ENCODE results near the gene SPAG16.

DNA sequence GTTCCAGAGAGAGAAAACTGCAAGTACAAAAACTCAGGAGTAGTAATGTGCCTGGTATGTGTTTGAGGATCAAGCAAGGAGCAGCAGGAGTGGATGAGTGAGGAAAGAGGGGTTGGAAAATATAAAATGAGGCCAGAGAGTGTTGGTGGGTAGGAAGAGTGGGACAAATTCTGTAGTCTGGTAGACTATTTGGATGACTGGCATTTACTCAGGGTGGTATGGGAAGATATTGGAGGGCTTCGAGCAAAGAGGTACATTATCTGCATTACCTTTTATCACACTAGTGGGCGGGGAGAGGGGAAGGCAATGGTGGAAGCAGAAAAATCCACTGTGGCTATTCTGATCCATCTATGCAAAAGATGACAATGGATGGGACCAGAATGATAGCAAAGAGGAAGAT, 744.9 kb downstream of the SPAG16 start:
- TF ChIP-seq NFIC (IDR thresholded peaks at IDR 0.05) = no peak
- TF ChIP-seq YY1 (IDR thresholded peaks at IDR 0.05; ENCODE audit: low read depth) = no peak

Data from Ishikawa (cell line).